OCI-LY1 (cell line): ENCODE data around the gene KRCC1.
"Not testable (repeated sequence)": the region's sequence is repeated elsewhere in the genome, so short reads cannot be mapped to it uniquely, and the experiment has no call there.

Experiments
- H2AFZ ChIP-seq: fragments of 200-600 bp; sonication (generic), shearing (Covaris generic); 2 replicates; pipeline ENCODE4 v1.6.0; 2014; ENCODE audit warnings: antibody characterized with exemption, mild to moderate bottlenecking, low read length
- H3F3A ChIP-seq: fragments of 200-600 bp; sonication (generic), shearing (Covaris generic); 2 replicates; pipeline ENCODE4 v1.6.0; 2014; ENCODE audit warnings: mild to moderate bottlenecking, antibody characterized with exemption, low read length, moderate library complexity; ENCODE audit not compliant: insufficient read depth
- H3K27ac ChIP-seq: fragments of 200-600 bp; sonication (generic); 2 replicates; pipeline ENCODE4 v1.5.1; 2014; ENCODE audit warnings: low read length, mixed run types, mild to moderate bottlenecking, low read depth; ENCODE audit not compliant: poor library complexity, severe bottlenecking
- H3K27me3 ChIP-seq: fragments of 200-600 bp; sonication (generic); 2 replicates; pipeline ENCODE4 v1.6.0; 2014; ENCODE audit warnings: antibody characterized with exemption, mild to moderate bottlenecking, low read length, moderate library complexity; ENCODE audit not compliant: insufficient read depth
- H3K36me3 ChIP-seq: fragments of 200-600 bp; sonication (generic); 2 replicates; pipeline ENCODE4 v1.6.1; 2014; ENCODE audit warnings: mild to moderate bottlenecking, antibody characterized with exemption, low read length, moderate library complexity, mixed read lengths; ENCODE audit not compliant: insufficient read depth
- H3K4me1 ChIP-seq: fragments of 200-600 bp; sonication (generic); 2 replicates; pipeline ENCODE4 v1.5.1; 2014; ENCODE audit warnings: mild to moderate bottlenecking, low read length, moderate library complexity; ENCODE audit not compliant: insufficient read depth, severe bottlenecking
- H3K4me2 ChIP-seq: fragments of 200-600 bp; sonication (generic), shearing (Covaris generic); 2 replicates; pipeline ENCODE4 v1.6.1; 2014; ENCODE audit warnings: low read length
- H3K4me3 ChIP-seq: fragments of 200-600 bp; sonication (generic); 2 replicates; pipeline ENCODE4 v1.5.1; 2014; ENCODE audit warnings: low read length, low read depth, mild to moderate bottlenecking, mixed read lengths; ENCODE audit not compliant: poor library complexity, severe bottlenecking
- H3K79me2 ChIP-seq: fragments of 200-600 bp; shearing (Covaris generic); 2 replicates; pipeline ENCODE4 v1.6.1; 2016; ENCODE audit warnings: mixed run types, low read length, mixed read lengths; ENCODE audit not compliant: insufficient read depth
- H3K9ac ChIP-seq: fragments of 200-600 bp; sonication (generic), shearing (Covaris generic); 2 replicates; pipeline ENCODE4 v1.6.1; 2014; ENCODE audit warnings: mild to moderate bottlenecking, low read length, mixed read lengths
- H3K9me2 ChIP-seq: fragments of 200-600 bp; sonication (generic), shearing (Covaris generic); 2 replicates; pipeline ENCODE4 v1.6.1; 2014; ENCODE audit warnings: low read depth, mild to moderate bottlenecking, low read length, mixed read lengths
- H3K9me3 ChIP-seq: fragments of 200-600 bp; shearing (Covaris generic); 2 replicates; pipeline ENCODE4 v1.6.1; 2014; ENCODE audit warnings: low read length, mixed read lengths
- H4K20me1 ChIP-seq: fragments of 200-600 bp; sonication (generic), shearing (Covaris generic); 2 replicates; pipeline ENCODE4 v1.6.0; 2016; ENCODE audit warnings: mild to moderate bottlenecking, low read length; ENCODE audit not compliant: insufficient read depth

The KRCC1 gene

DNA sequence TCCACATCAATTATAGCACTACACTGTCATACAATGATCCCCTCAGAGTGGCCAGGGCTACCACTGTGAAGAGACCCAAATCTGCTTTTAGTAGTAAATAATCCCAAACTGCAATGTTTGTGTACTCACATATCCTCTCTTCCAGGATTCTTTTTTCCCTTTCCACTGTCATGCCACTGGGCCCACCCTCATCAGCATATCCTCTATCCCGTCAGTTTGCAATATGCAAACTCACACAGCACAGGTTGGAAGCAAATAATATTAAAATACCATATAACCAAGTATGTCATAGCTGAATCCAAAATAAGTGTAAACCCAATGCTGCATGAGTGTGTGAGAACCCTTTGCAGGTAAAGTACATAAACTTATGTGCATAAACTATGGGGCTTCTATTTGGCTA lies 68.1 kb downstream of the KRCC1 start:
- H3F3A ChIP-seq, H3K9me2 ChIP-seq, H3K27ac ChIP-seq, H3K36me3 ChIP-seq, H3K9me3 ChIP-seq, H3K9ac ChIP-seq, H3K79me2 ChIP-seq, H4K20me1 ChIP-seq, H2AFZ ChIP-seq, H3K4me3 ChIP-seq, H3K4me1 ChIP-seq, H3K4me2 ChIP-seq, H3K27me3 ChIP-seq: not testable (repeated sequence)

- not testable (repeated sequence) for H3K27me3 ChIP-seq, H3K79me2 ChIP-seq, H3F3A ChIP-seq, H2AFZ ChIP-seq, H3K9ac ChIP-seq, H3K4me1 ChIP-seq, H4K20me1 ChIP-seq, H3K4me2 ChIP-seq, H3K27ac ChIP-seq, H3K9me2 ChIP-seq, H3K36me3 ChIP-seq, H3K9me3 ChIP-seq, H3K4me3 ChIP-seq
Observed at GRCh38 chr2:87985902-87986301, 69.7 kb downstream of the KRCC1 start.

- H2AFZ ChIP-seq, H3K36me3 ChIP-seq, H3K9me3 ChIP-seq, H3K9ac ChIP-seq, H4K20me1 ChIP-seq, H3F3A ChIP-seq, H3K27me3 ChIP-seq, H3K27ac ChIP-seq, H3K79me2 ChIP-seq, H3K4me3 ChIP-seq, H3K4me2 ChIP-seq, H3K9me2 ChIP-seq, H3K4me1 ChIP-seq: not testable (repeated sequence)
Observed at GRCh38 chr2:87981182-87981581, 74.4 kb downstream of the KRCC1 start.
